Right lobe of liver (tissue), 6 donors: ENCODE data around the gene HHAT. TPM values are rescaled to one million over a fixed set of nuclear protein-coding genes. Genes with fewer than 3 reads are reported as not detected.

Experiments
- ATAC-seq, 4 donors: fragments of 200-7000 bp; cut with Tn5 transposase; one replicate each; pipeline ENCODE4 v1.9.1; 2020; ENCODE audit warnings: mild to moderate bottlenecking in 4 of 4, moderate library complexity in 4 of 4
- DNase-seq, 3 donors: peaks; one replicate each; pipeline ENCODE4 v3.0.0-alpha.2; 2020
- H3K27ac ChIP-seq, 3 donors: fragments of 200-600 bp; one replicate each; pipeline ENCODE4 v1.8.0; 2022
- H3K27me3 ChIP-seq, 2 donors: fragments of 200-600 bp; one replicate each; pipeline ENCODE4 v1.8.0; 2022
- H3K36me3 ChIP-seq, 4 donors: fragments of 200-600 bp; sonication (generic) in 1 of 4; one replicate each; pipeline versions ENCODE4 v1.5.1 to v1.8.0; 2017 to 2022; ENCODE audit warnings: control low read depth in 1 of 4
- H3K4me1 ChIP-seq, 4 donors: fragments of 200-600 bp; sonication (generic) in 1 of 4; one replicate each; pipeline versions ENCODE4 v1.5.1 to v1.8.0; 2017 to 2022; ENCODE audit warnings: control low read depth in 1 of 4
- H3K4me3 ChIP-seq, 3 donors: fragments of 200-600 bp; one replicate each; pipeline ENCODE4 v1.8.0; 2022
- H3K9me3 ChIP-seq, 4 donors: fragments of 200-600 bp; sonication (generic) in 1 of 4; one replicate each; pipeline versions ENCODE4 v1.5.1 to v1.8.0; 2017 to 2022; ENCODE audit warnings: control low read depth in 1 of 4
- POLR2A ChIP-seq: fragments of 450-650 bp; IDR thresholded peaks from one replicate; pipeline ENCODE4 v1.6.1; 2017; ENCODE audit warnings: antibody characterized with exemption, mild to moderate bottlenecking
- WGBS: methylation state at CpG from one replicate; pipeline ENCODE4 v1.1.6; 2018; ENCODE audit warnings: low coverage, low lambda C conversion rate; ENCODE audit not compliant: insufficient coverage; ENCODE audit errors: missing lambda C conversion rate; 5-methylcytosine and 5-hydroxymethylcytosine counted together
- intact Hi-C, 2 donors: fragments of 100-400 bp; cut with DNase I; formaldehyde crosslinking; loops; one replicate each; pipeline versions ENCODE4 v1.11.2 to v1.14.1; 2022
- total RNA-seq, 6 experiments: library from RNA; depleted of rRNA in 2 of 6; stranded (reverse); fragments of >200 nt in 2 of 6; fragmentation: NEBNext Ultra II Directional in 3 of 6; extraction: Animal tissue kit (Norgen Biotek cat#: 25700) in 3 of 6; gene quantifications; one replicate each; pipeline versions ENCODE4 v1.1.0 to v1.2.4, GENCODE V29; 2016 to 2023
- TF ChIP-seq, protein P1 (sequence below), 4 donors: fragments of 200-600 bp in 3 of 4; fragments of 450-650 bp in 1 of 4; IDR thresholded peaks; one replicate each; pipeline versions ENCODE4 v1.5.1 to v1.8.0; 2016 to 2022; ENCODE audit warnings: antibody characterized with exemption in 4 of 4, mild to moderate bottlenecking in 2 of 4
- donor health status: DM: no; HTN: yes; CAD: no.
- donor health status: DM: no; HTN: no; CAD: no.
- donor health status: DM: no; HTN: no; CAD: no.
- donor health status: DM: no; HTN: yes; CAD: no.
- donor health status: DM: no; HTN: yes; CAD: no.

The HHAT gene
- total RNA-seq, 6 experiments from 2014 or later: 2.2 to 4.1 (median 2.7) TPM

DNA sequence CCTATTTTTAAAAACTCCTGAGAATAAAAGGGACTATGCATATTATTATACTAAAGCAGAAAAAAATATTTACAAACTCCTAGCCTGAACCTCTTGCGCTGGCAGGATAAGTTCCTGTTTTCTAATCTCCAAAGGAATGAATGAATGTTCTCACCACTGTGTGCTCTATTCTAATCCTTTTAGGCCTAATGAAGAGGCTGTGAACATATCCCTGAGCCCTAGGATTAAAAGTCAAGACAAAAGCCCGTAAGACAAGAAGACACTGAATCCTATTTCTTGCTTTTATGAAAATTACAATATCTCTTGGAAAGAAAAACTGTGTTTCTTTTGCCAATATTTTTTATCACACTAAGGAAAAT lies 317.5 kb downstream of the HHAT start:
- 58% methylated on average over 2 of the region's 2 CpGs for WGBS
- intact Hi-C loops: no loop called here
- no peaks in the 10 kb centered on the region for H3K27me3 ChIP-seq
- no peak overlapping the region for H3K27ac ChIP-seq
- H3K4me1 ChIP-seq: peaks cover 0 to 4% (median 0%) of the 10 kb centered on the region in 4 donors
- H3K4me3 ChIP-seq: no peak overlapping the region
- no peaks in the 10 kb centered on the region for H3K36me3 ChIP-seq
- H3K9me3 ChIP-seq: no peaks in the 10 kb centered on the region
- TF ChIP-seq POLR2A: no peak
- TF ChIP-seq, protein P1, sequence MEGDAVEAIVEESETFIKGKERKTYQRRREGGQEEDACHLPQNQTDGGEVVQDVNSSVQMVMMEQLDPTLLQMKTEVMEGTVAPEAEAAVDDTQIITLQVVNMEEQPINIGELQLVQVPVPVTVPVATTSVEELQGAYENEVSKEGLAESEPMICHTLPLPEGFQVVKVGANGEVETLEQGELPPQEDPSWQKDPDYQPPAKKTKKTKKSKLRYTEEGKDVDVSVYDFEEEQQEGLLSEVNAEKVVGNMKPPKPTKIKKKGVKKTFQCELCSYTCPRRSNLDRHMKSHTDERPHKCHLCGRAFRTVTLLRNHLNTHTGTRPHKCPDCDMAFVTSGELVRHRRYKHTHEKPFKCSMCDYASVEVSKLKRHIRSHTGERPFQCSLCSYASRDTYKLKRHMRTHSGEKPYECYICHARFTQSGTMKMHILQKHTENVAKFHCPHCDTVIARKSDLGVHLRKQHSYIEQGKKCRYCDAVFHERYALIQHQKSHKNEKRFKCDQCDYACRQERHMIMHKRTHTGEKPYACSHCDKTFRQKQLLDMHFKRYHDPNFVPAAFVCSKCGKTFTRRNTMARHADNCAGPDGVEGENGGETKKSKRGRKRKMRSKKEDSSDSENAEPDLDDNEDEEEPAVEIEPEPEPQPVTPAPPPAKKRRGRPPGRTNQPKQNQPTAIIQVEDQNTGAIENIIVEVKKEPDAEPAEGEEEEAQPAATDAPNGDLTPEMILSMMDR (IDR thresholded peaks at IDR 0.05): no peak
- ATAC-seq: no peak
- DNase-seq: no peak

DNA sequence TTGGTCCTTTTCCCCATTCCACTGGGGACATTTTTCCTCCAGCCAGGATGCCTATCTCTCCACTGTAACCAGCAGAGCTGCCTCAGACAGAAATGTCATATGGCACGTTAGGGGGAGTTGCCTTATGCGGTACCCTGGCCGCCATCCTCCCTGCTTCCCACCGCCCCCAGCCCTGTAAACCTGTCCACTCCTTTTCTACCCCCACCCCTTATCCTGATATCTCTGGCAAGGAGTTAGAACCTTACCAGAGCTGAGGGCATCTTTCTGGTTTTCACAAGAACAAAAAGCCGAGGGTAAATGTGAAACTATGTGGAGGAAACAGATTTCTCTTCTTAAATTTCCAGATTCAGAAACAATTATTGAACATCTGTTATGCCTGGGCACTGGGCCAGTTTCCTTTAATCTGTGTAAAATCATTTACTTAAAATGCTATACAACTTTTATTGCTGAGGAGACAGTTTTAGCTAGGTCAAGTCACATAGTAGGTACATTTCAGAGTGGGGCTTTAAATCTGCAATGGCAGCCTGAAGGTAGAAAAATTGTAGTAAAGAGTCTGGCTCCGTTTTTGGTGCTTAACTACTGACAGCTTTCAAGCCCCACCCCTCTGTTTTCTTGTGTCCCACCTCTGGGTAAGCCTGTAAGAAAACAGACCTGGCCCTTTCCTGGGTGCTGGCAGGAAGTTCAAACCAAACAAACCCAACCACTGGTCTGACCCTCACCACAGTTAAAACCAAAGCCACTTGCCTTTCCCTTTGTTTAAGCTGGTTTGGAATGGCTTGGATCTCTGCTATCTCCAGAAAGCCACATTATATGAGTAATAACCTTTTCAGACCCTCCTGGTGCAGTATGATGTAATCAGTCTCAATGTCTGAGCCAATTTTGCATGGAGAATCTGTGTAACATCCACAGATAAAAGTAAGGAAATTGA lies 319.0 kb downstream of the HHAT start:
- Histone ChIP-seq H3K36me3 (no peaks in the 10 kb centered on the region), H3K4me3 (no peak overlapping the region), H3K27ac (no peak overlapping the region), H3K4me1 (peaks cover 0 to 4% (median 0%) of the 10 kb centered on the region in 4 donors), H3K27me3 (no peaks in the 10 kb centered on the region), H3K9me3 (no peaks in the 10 kb centered on the region)
- intact Hi-C loops: no loop called here
- no peak for TF ChIP-seq POLR2A
- TF ChIP-seq, protein P1 (IDR thresholded peaks at IDR 0.05): no peak
- ATAC-seq: no peak
- no peak for DNase-seq
- 77% methylated on average over 6 of the region's 6 CpGs for WGBS

DNA sequence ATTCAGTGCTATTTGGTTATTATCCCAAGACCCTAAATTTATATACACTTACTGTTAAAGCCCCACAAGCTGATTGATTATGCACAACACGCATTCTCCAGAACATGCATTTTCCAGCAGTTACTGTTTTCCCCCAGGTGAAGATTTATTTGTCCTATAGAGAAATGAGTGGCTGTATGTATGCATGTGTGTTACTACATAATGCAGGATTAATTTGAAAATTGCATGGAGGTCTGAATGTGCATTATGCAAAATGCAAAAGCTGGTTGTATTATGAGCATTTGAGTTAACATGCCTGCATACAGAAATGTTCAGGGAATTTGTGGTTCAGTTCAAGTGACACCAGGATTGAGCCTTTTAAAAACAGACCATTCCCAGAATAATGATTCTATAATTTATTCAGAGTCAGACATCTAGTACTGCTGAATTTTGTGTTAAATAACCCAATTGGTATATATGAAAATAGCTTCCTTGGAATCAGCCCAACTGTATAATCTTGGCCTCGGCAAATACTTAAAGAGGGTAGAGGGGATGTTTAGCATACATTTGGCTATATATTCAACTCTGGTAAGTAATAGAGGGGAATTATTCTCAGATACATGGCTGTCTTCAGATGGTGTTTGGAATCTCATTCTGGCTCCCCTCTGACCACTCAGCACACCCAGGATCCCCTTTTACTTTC lies 320.0 kb downstream of the HHAT start:
- peaks cover 0 to 4% (median 0%) of the 10 kb centered on the region in 4 donors for H3K4me1 ChIP-seq
- H3K27ac ChIP-seq: no peak overlapping the region
- no peaks in the 10 kb centered on the region for H3K27me3 ChIP-seq
- H3K36me3 ChIP-seq: no peaks in the 10 kb centered on the region
- 47% methylated on average over 2 of the region's 2 CpGs for WGBS
- ATAC-seq (no peak), DNase-seq (no peak)
- no peak for TF ChIP-seq POLR2A
- TF ChIP-seq, protein P1 (IDR thresholded peaks at IDR 0.05): no peak
- H3K4me3 ChIP-seq: no peak overlapping the region
- intact Hi-C loops: no loop called here
- no peaks in the 10 kb centered on the region for H3K9me3 ChIP-seq

DNA sequence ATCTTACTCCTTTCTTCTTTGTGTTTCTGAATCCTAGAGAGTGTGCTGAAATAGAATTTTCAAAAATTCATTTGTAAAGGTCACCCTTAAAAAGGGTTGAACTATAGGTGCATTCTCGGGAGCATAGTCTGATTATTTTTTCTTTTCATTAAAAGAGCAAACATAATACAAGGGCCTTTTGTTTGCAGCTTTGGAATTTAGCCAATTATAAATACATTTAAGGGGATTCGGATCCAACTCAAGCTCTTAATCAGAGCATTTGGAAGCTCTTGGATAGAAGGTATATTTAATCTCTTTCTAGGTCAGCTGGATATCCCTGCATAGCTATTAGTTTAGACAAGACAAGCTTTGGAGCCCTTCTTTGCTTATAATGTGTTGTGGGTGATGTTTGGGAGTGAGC lies 321.7 kb downstream of the HHAT start:
- intact Hi-C loops: no loop called here
- Histone ChIP-seq H3K4me1 (peaks cover 0 to 4% (median 0%) of the 10 kb centered on the region in 4 donors), H3K4me3 (no peak overlapping the region), H3K27ac (no peak overlapping the region), H3K36me3 (no peaks in the 10 kb centered on the region), H3K9me3 (no peaks in the 10 kb centered on the region), H3K27me3 (no peaks in the 10 kb centered on the region)
- TF ChIP-seq, protein P1 (IDR thresholded peaks at IDR 0.05): no peak
- TF ChIP-seq POLR2A: no peak
- no peak for ATAC-seq
- no peak for DNase-seq
- WGBS: 64% methylated on average over 2 of the region's 2 CpGs
